MM.1S (cell line): ENCODE data around the gene ERFL.

Source experiments
- DNase-seq: peaks from one replicate; pipeline ENCODE4 v3.0.0-alpha.2; 2015
- H2AFZ ChIP-seq: fragments of 300-600 bp; sonication (generic); 2 replicates; pipeline ENCODE4 v1.6.0; 2016; ENCODE audit warnings: antibody characterized with exemption, low read length
- H3F3A ChIP-seq: fragments of 300-600 bp; sonication (generic); 2 replicates; pipeline ENCODE4 v1.6.1; 2016; ENCODE audit warnings: mild to moderate bottlenecking, antibody characterized with exemption, low read length, moderate library complexity, mixed read lengths; ENCODE audit not compliant: insufficient read depth
- H3K27ac ChIP-seq: fragments of 300-600 bp; sonication (generic); 2 replicates; pipeline ENCODE4 v1.5.1; 2016; ENCODE audit warnings: mild to moderate bottlenecking, low read length
- H3K27me3 ChIP-seq: fragments of 300-600 bp; sonication (generic); replicated peaks from 2 replicates; pipeline ENCODE4 v1.6.0; 2016; ENCODE audit warnings: low read length; ENCODE audit not compliant: insufficient read depth
- H3K36me3 ChIP-seq: fragments of 300-600 bp; sonication (generic); replicated peaks from 2 replicates; pipeline ENCODE4 v1.6.1; 2016; ENCODE audit warnings: mild to moderate bottlenecking, low read length, mixed read lengths; ENCODE audit not compliant: insufficient read depth
- H3K4me1 ChIP-seq: fragments of 300-600 bp; sonication (generic); 2 replicates; pipeline ENCODE4 v1.6.1; 2016; ENCODE audit warnings: low read length, mixed read lengths
- H3K4me2 ChIP-seq: fragments of 300-600 bp; sonication (generic); 2 replicates; pipeline ENCODE4 v1.6.0; 2016; ENCODE audit warnings: low read depth, low read length
- H3K4me3 ChIP-seq: fragments of 300-600 bp; sonication (generic); 2 replicates; pipeline ENCODE4 v1.5.1; 2016; ENCODE audit warnings: low read length, mixed read lengths
- H3K79me2 ChIP-seq: fragments of 300-600 bp; sonication (generic); 2 replicates; pipeline ENCODE4 v1.6.1; 2016; ENCODE audit warnings: mixed run types, low read length, mixed read lengths
- H3K9ac ChIP-seq: fragments of 300-600 bp; sonication (generic); 2 replicates; pipeline ENCODE4 v1.6.1; 2016; ENCODE audit warnings: low read length, mixed read lengths
- H3K9me2 ChIP-seq: fragments of 300-600 bp; sonication (generic); replicated peaks from 2 replicates; pipeline ENCODE4 v1.6.1; 2016; ENCODE audit warnings: mild to moderate bottlenecking, low read length, mixed read lengths; ENCODE audit not compliant: insufficient read depth
- H3K9me3 ChIP-seq: fragments of 300-600 bp; sonication (generic); replicated peaks from 2 replicates; pipeline ENCODE4 v1.6.1; 2016; ENCODE audit warnings: mild to moderate bottlenecking, low read length, mixed read lengths; ENCODE audit not compliant: insufficient read depth
- H4K20me1 ChIP-seq: fragments of 300-600 bp; sonication (generic); 2 replicates; pipeline ENCODE4 v1.6.1; 2016; ENCODE audit warnings: mild to moderate bottlenecking, low read length, moderate library complexity, mixed read lengths; ENCODE audit not compliant: insufficient read depth
- CTCF ChIP-seq: fragments of 300-600 bp; sonication (generic); IDR thresholded peaks from 2 replicates; pipeline ENCODE4 v1.5.1; 2016; ENCODE audit warnings: antibody characterized with exemption, low read length, mixed read lengths
- EZH2 ChIP-seq: fragments of 300-600 bp; sonication (generic); optimal IDR thresholded peaks from 2 replicates; pipeline ENCODE3; 2017; ENCODE audit warnings: low read depth, mild to moderate bottlenecking, antibody characterized with exemption, low read length, mixed read lengths
- EZH2phosphoT487 ChIP-seq: fragments of 300-600 bp; sonication (generic); IDR thresholded peaks from 2 replicates; pipeline ENCODE4 v1.6.1; 2018; ENCODE audit warnings: antibody characterized with exemption, low read length

The ERFL gene

DNA sequence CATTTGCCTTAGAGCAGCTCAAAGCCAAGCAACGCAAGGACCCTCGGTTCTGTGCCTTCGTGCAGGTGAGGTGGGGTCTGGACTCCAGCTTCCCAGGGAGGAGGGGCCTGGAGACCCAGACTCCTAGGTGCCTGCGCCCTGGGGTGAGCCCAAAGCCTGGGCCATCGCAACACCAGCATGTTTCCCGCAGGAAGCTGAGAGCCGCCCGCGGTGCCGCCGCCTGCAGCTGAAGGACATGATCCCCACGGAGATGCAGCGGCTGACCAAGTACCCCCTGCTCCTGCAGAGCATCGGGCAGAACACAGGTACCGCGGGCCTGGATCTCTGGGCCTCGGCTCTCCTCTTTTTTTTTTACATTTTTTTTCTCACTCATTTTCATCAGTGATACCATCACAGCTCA is 25.7 kb downstream of the ERFL start:
- Histone ChIP-seq H3K79me2 (no peaks in the 10 kb centered on the region), H2AFZ (no peak overlapping the region), H3F3A (no peaks in the 10 kb centered on the region), H4K20me1 (no peaks in the 10 kb centered on the region), H3K4me2 (no peak overlapping the region), H3K9me3 (no peaks in the 10 kb centered on the region), H3K27ac (no peak overlapping the region), H3K9me2 (no peaks in the 10 kb centered on the region), H3K9ac (no peak overlapping the region), H3K4me1 (no peaks in the 10 kb centered on the region), H3K27me3 (no peaks in the 10 kb centered on the region), H3K36me3 (no peaks in the 10 kb centered on the region), H3K4me3 (no peak overlapping the region)
- DNase-seq, result no peak
- TF ChIP-seq CTCF (no peak), EZH2 (no peak), EZH2phosphoT487 (no peak)

DNA sequence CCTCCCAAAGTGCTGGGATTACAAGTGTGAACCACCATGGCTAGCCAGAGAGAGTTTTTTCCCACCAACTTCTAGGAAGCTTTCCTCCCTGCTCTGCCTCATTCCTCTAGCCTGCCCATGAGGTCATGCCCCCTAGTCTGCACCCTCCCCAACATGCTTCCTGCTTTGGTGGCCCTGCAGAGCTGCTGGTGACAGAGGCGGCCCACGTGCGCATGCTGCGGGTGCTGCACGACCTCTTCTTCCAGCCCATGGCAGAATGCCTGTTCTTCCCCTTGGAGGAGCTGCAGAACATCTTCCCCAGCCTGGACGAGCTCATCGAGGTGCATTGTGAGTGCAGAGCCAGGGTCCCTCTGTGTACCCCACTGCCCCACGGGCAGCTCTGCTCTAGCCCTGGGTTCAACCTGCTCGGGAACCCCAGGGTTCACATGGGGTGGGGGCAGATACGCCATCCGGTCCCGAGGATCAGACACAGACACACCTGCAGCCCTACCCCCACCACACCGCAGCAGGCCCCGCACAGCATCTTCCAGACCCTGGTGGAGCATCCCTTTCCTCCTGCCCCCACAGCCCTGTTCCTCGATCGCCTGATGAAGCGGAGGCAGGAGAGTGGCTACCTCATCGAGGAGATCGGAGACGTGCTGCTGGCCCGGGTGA is 26.4 kb downstream of the ERFL start:
- H3K36me3 ChIP-seq, result no peaks in the 10 kb centered on the region
- no peaks in the 10 kb centered on the region for H4K20me1 ChIP-seq
- H3F3A ChIP-seq, result no peaks in the 10 kb centered on the region
- H3K27me3 ChIP-seq, result no peaks in the 10 kb centered on the region
- no peaks in the 10 kb centered on the region for H3K9me3 ChIP-seq
- TF ChIP-seq EZH2, result no peak
- TF ChIP-seq EZH2phosphoT487, result no peak
- TF ChIP-seq CTCF, result no peak
- no peak overlapping the region for H3K4me2 ChIP-seq
- H2AFZ ChIP-seq, result no peak overlapping the region
- no peak overlapping the region for H3K4me3 ChIP-seq
- no peaks in the 10 kb centered on the region for H3K79me2 ChIP-seq
- H3K9me2 ChIP-seq, result no peaks in the 10 kb centered on the region
- no peak for DNase-seq
- no peak overlapping the region for H3K9ac ChIP-seq
- no peak overlapping the region for H3K27ac ChIP-seq
- H3K4me1 ChIP-seq, result no peaks in the 10 kb centered on the region

GRCh38 chr19:41898235-41898634 is 30.0 kb downstream of the ERFL start:
- Histone ChIP-seq H3K79me2 (no peaks in the 10 kb centered on the region), H3K9ac (no peak overlapping the region), H3K9me2 (no peaks in the 10 kb centered on the region), H3K4me1 (no peaks in the 10 kb centered on the region), H3K27me3 (no peaks in the 10 kb centered on the region), H3K9me3 (no peaks in the 10 kb centered on the region), H3K36me3 (no peaks in the 10 kb centered on the region), H3K4me2 (no peak overlapping the region), H3F3A (no peaks in the 10 kb centered on the region), H3K4me3 (no peak overlapping the region), H3K27ac (no peak overlapping the region), H2AFZ (no peak overlapping the region), H4K20me1 (no peaks in the 10 kb centered on the region)
- DNase-seq, result no peak
- no peak for TF ChIP-seq EZH2phosphoT487
- no peak for TF ChIP-seq CTCF
- no peak for TF ChIP-seq EZH2
